HFFc6 (cell line): ENCODE measurements around the gene CREB3L2. TPM values are rescaled to one million over a fixed set of nuclear protein-coding genes. Genes with fewer than 3 reads are reported as not detected.
"Not testable (repeated sequence)": the region's sequence is repeated elsewhere in the genome, so short reads cannot be mapped to it uniquely, and the experiment has no call there.

Experiments
- DNase-seq: peaks from one replicate; pipeline ENCODE4 v3.0.0-alpha.2; 2018
- H3K27ac Mint-ChIP-seq: 2 replicates; pipeline ENCODE4 v1.8.0; 2020; ENCODE audit warnings: mild to moderate bottlenecking, mixed read lengths
- H3K27me3 Mint-ChIP-seq: 2 replicates; pipeline ENCODE4 v1.8.0; 2021; ENCODE audit warnings: mild to moderate bottlenecking, moderate library complexity, mixed read lengths; ENCODE audit not compliant: insufficient read depth
- H3K36me3 Mint-ChIP-seq: 2 replicates; pipeline ENCODE4 v1.8.0; 2021; ENCODE audit warnings: low read depth, mixed read lengths
- H3K4me1 Mint-ChIP-seq: 2 replicates; pipeline ENCODE4 v1.8.0; 2020; ENCODE audit warnings: low read depth, mixed read lengths
- H3K4me3 Mint-ChIP-seq: 2 replicates; pipeline ENCODE4 v1.8.0; 2020; ENCODE audit warnings: mild to moderate bottlenecking, moderate library complexity, mixed read lengths
- H3K9me3 Mint-ChIP-seq: 2 replicates; pipeline ENCODE4 v1.8.0; 2020; ENCODE audit warnings: mild to moderate bottlenecking, mixed read lengths
- CTCF ChIP-seq: fragments of 200-600 bp; sonication (generic); IDR thresholded peaks from 2 replicates; pipeline ENCODE4 v1.5.0; 2021; ENCODE audit warnings: antibody characterized with exemption, mild to moderate bottlenecking
- total RNA-seq, 6 experiments: library from RNA; stranded (reverse); fragmentation: NEBNext Ultra II Directional; extraction: Animal tissue kit (Norgen Biotek cat#: 25700); gene quantifications; 2 replicates in 1 of 6; 3 replicates in 5 of 6; pipeline ENCODE4 v1.2.3, GENCODE V29; 2021

The CREB3L2 gene
- total RNA-seq, 6 experiments from 2014 or later: 112 to 139 (median 123) TPM

GRCh38 chr7:138023618-138024342, 21.9 kb upstream of the CREB3L2 start:
- no peak overlapping the region for H3K4me3 Mint-ChIP-seq
- no peaks in the 10 kb centered on the region for H3K9me3 Mint-ChIP-seq
- peaks cover 4% of the 10 kb centered on the region for H3K27me3 Mint-ChIP-seq
- H3K4me1 Mint-ChIP-seq: no peaks in the 10 kb centered on the region
- H3K27ac Mint-ChIP-seq: no peak overlapping the region
- no peak for TF ChIP-seq CTCF
- no peaks in the 10 kb centered on the region for H3K36me3 Mint-ChIP-seq
- DNase-seq: no peak

- Mint-ChIP-seq H3K27me3 (peaks cover 4% of the 10 kb centered on the region), H3K4me3 (no peak overlapping the region), H3K27ac (no peak overlapping the region), H3K36me3 (no peaks in the 10 kb centered on the region), H3K4me1 (no peaks in the 10 kb centered on the region), H3K9me3 (no peaks in the 10 kb centered on the region)
- no peak for TF ChIP-seq CTCF
- no peak for DNase-seq
Observed at GRCh38 chr7:138021889-138022288, 20.0 kb upstream of the CREB3L2 start.

GRCh38 chr7:138017992-138018391, 16.1 kb upstream of the CREB3L2 start:
- H3K4me3 Mint-ChIP-seq: no peak overlapping the region
- no peaks in the 10 kb centered on the region for H3K9me3 Mint-ChIP-seq
- TF ChIP-seq CTCF: no peak
- no peaks in the 10 kb centered on the region for H3K4me1 Mint-ChIP-seq
- peaks cover 7% of the 10 kb centered on the region for H3K27me3 Mint-ChIP-seq
- no peaks in the 10 kb centered on the region for H3K36me3 Mint-ChIP-seq
- DNase-seq: no peak
- no peak overlapping the region for H3K27ac Mint-ChIP-seq

GRCh38 chr7:138015096-138015495, 13.2 kb upstream of the CREB3L2 start:
- Mint-ChIP-seq H3K4me3 (no peak overlapping the region), H3K4me1 (no peaks in the 10 kb centered on the region), H3K27me3 (peaks cover 9% of the 10 kb centered on the region), H3K36me3 (no peaks in the 10 kb centered on the region), H3K27ac (no peak overlapping the region), H3K9me3 (no peaks in the 10 kb centered on the region)
- TF ChIP-seq CTCF: no peak
- DNase-seq: no peak

GRCh38 chr7:138014686-138015085, 12.8 kb upstream of the CREB3L2 start:
- H3K27ac Mint-ChIP-seq: no peak overlapping the region

GRCh38 chr7:138014201-138014600, 12.3 kb upstream of the CREB3L2 start:
- H3K4me1 Mint-ChIP-seq, H3K27ac Mint-ChIP-seq, H3K27me3 Mint-ChIP-seq, H3K4me3 Mint-ChIP-seq, H3K36me3 Mint-ChIP-seq, H3K9me3 Mint-ChIP-seq, DNase-seq: not testable (repeated sequence)

More at GRCh38 chr7:138014686-138015085, 12.8 kb upstream of the CREB3L2 start:
- H3K9me3 Mint-ChIP-seq: no peaks in the 10 kb centered on the region
- no peak for DNase-seq
- no peaks in the 10 kb centered on the region for H3K36me3 Mint-ChIP-seq
- H3K4me1 Mint-ChIP-seq: peaks cover 2% of the 10 kb centered on the region
- TF ChIP-seq CTCF: no peak
- H3K27me3 Mint-ChIP-seq: peaks cover 9% of the 10 kb centered on the region
- no peak overlapping the region for H3K4me3 Mint-ChIP-seq
